H9 (cell line): ENCODE results near the gene CYTIP. TPM values are rescaled to one million over a fixed set of nuclear protein-coding genes. Genes with fewer than 3 reads are reported as not detected.

Experiments used
- DNase-seq: peaks from one replicate; pipeline ENCODE4 v3.0.0-alpha.2; 2017
- H2AFZ ChIP-seq: one replicate; pipeline ENCODE4 v1.6.1; 2013; ENCODE audit warnings: mild to moderate bottlenecking, low read length, control low read depth, moderate library complexity
- H2AK5ac ChIP-seq: 2 replicates; pipeline ENCODE4 v1.6.1; 2013; ENCODE audit warnings: low read length, control low read depth, mixed read lengths; ENCODE audit not compliant: insufficient read length
- H2BK120ac ChIP-seq: one replicate; pipeline ENCODE4 v1.6.1; 2013; ENCODE audit warnings: low read depth, mild to moderate bottlenecking, low read length, control low read depth, inconsistent platforms; ENCODE audit not compliant: poor library complexity, severe bottlenecking
- H2BK12ac ChIP-seq: 2 replicates; pipeline ENCODE4 v1.6.1; 2013; ENCODE audit warnings: low read length, control low read depth, mixed read lengths, low read depth; ENCODE audit not compliant: insufficient read length
- H2BK15ac ChIP-seq: 2 replicates; pipeline ENCODE4 v1.6.1; 2013; ENCODE audit warnings: low read depth, low read length, control low read depth
- H2BK20ac ChIP-seq: one replicate; pipeline ENCODE4 v1.6.1; 2013; ENCODE audit warnings: low read depth, mild to moderate bottlenecking, low read length, control low read depth, inconsistent platforms; ENCODE audit not compliant: poor library complexity, severe bottlenecking
- H2BK5ac ChIP-seq: 2 replicates; pipeline ENCODE4 v1.6.1; 2013; ENCODE audit warnings: low read length, control low read depth, mixed read lengths; ENCODE audit not compliant: insufficient read length
- H3K14ac ChIP-seq: 2 replicates; pipeline ENCODE4 v1.6.1; 2013; ENCODE audit warnings: low read length, control low read depth; ENCODE audit not compliant: insufficient read depth
- H3K18ac ChIP-seq: 2 replicates; pipeline ENCODE4 v1.6.1; 2013; ENCODE audit warnings: low read depth, mild to moderate bottlenecking, mixed read lengths, low read length, control low read depth; ENCODE audit not compliant: insufficient read length
- H3K23ac ChIP-seq: 2 replicates; pipeline ENCODE4 v1.6.1; 2013; ENCODE audit warnings: low read length, control low read depth, mixed read lengths, low read depth; ENCODE audit not compliant: insufficient read length
- H3K23me2 ChIP-seq: 2 replicates; pipeline ENCODE4 v1.6.1; 2013; ENCODE audit warnings: low read depth, mild to moderate bottlenecking, mixed read lengths, low read length, control low read depth; ENCODE audit not compliant: insufficient read length, poor library complexity, severe bottlenecking
- H3K27ac ChIP-seq: 2 replicates; pipeline ENCODE4 v1.5.1; 2013; ENCODE audit warnings: low read length, control low read depth, mixed read lengths, low read depth; ENCODE audit not compliant: insufficient read length
- H3K27me3 ChIP-seq: 2 replicates; pipeline ENCODE4 v1.6.1; 2013; ENCODE audit warnings: low read length, control low read depth, inconsistent platforms; ENCODE audit not compliant: insufficient read depth
- H3K4ac ChIP-seq: 2 replicates; pipeline ENCODE4 v1.6.1; 2013; ENCODE audit warnings: low read depth, mild to moderate bottlenecking, control low read depth, inconsistent platforms, low read length, moderate library complexity
- H3K4me1 ChIP-seq: 2 replicates; pipeline ENCODE4 v1.6.1; 2013; ENCODE audit warnings: low read length, control low read depth, inconsistent platforms; ENCODE audit not compliant: insufficient read depth
- H3K4me2 ChIP-seq: 2 replicates; pipeline ENCODE4 v1.6.1; 2013; ENCODE audit warnings: low read length, control low read depth, mixed read lengths; ENCODE audit not compliant: insufficient read length, insufficient read depth
- H3K56ac ChIP-seq: 2 replicates; pipeline ENCODE4 v1.6.1; 2013; ENCODE audit warnings: low read depth, mild to moderate bottlenecking, mixed read lengths, low read length, control low read depth; ENCODE audit not compliant: insufficient read length
- H3K79me1 ChIP-seq: 2 replicates; pipeline ENCODE4 v1.6.1; 2013; ENCODE audit warnings: low read depth, mild to moderate bottlenecking, moderate library complexity, low read length, control low read depth, inconsistent platforms; ENCODE audit not compliant: insufficient read depth, poor library complexity, severe bottlenecking
- H3K79me2 ChIP-seq: 2 replicates; pipeline ENCODE4 v1.6.1; 2013; ENCODE audit warnings: low read length, control low read depth, inconsistent platforms; ENCODE audit not compliant: insufficient read depth
- H3K9ac ChIP-seq: 2 replicates; pipeline ENCODE4 v1.6.1; 2013; ENCODE audit warnings: low read length, control low read depth, mixed read lengths; ENCODE audit not compliant: insufficient read length; ENCODE audit errors: extremely low read depth
- H3K9me3 ChIP-seq: one replicate; pipeline ENCODE4 v1.6.1; 2013; ENCODE audit warnings: low read depth, low read length, inconsistent platforms; ENCODE audit not compliant: control insufficient read depth
- H3T11ph ChIP-seq: one replicate; pipeline ENCODE4 v1.6.1; 2013; ENCODE audit warnings: mild to moderate bottlenecking, low read length, control low read depth, inconsistent platforms
- H4K20me1 ChIP-seq: one replicate; pipeline ENCODE4 v1.6.1; 2013; ENCODE audit not compliant: control insufficient read depth, insufficient read length, insufficient read depth
- H4K5ac ChIP-seq: 2 replicates; pipeline ENCODE4 v1.6.1; 2013; ENCODE audit warnings: low read depth, mild to moderate bottlenecking, mixed read lengths, low read length, control low read depth; ENCODE audit not compliant: insufficient read length
- H4K8ac ChIP-seq: replicated peaks from 2 replicates; pipeline ENCODE4 v1.6.1; 2013; ENCODE audit warnings: low read length, control low read depth, mixed read lengths, low read depth; ENCODE audit not compliant: insufficient read length
- H4K91ac ChIP-seq: 2 replicates; pipeline ENCODE4 v1.6.1; 2013; ENCODE audit warnings: low read depth, mild to moderate bottlenecking, moderate library complexity, mixed read lengths, low read length, control low read depth; ENCODE audit not compliant: insufficient read length
- H3K27ac Mint-ChIP-seq, 3 experiments: 2 replicates in 2 of 3; 3 replicates in 1 of 3; pipeline ENCODE4 v1.8.0; 2020 to 2021; ENCODE audit warnings: mixed read lengths in 3 of 3, mild to moderate bottlenecking in 1 of 3, moderate library complexity in 1 of 3
- H3K27me3 Mint-ChIP-seq: 2 replicates; pipeline ENCODE4 v1.8.0; 2021; ENCODE audit warnings: low read depth, mild to moderate bottlenecking, moderate library complexity, mixed read lengths
- H3K36me3 Mint-ChIP-seq, 3 experiments: 2 replicates in 2 of 3; 3 replicates in 1 of 3; pipeline ENCODE4 v1.8.0; 2020 to 2021; ENCODE audit warnings: low read depth in 3 of 3, mixed read lengths in 3 of 3; ENCODE audit not compliant: insufficient read depth in 1 of 3
- H3K4me1 Mint-ChIP-seq, 2 experiments: 2 replicates each; pipeline ENCODE4 v1.8.0; 2020; ENCODE audit warnings: mixed read lengths in 2 of 2
- H3K4me3 Mint-ChIP-seq, 2 experiments: 2 replicates in 1 of 2; 3 replicates in 1 of 2; pipeline ENCODE4 v1.8.0; 2020 to 2021; ENCODE audit warnings: mild to moderate bottlenecking in 2 of 2, mixed read lengths in 2 of 2, moderate library complexity in 1 of 2
- H3K9me3 Mint-ChIP-seq, 2 experiments: 2 replicates in 1 of 2; 3 replicates in 1 of 2; pipeline ENCODE4 v1.8.0; 2020; ENCODE audit warnings: mild to moderate bottlenecking in 2 of 2, mixed read lengths in 2 of 2, moderate library complexity in 1 of 2
- WGBS: extraction: QIAGEN DNeasy Blood & Tissue Kit; methylation state at CpG from one replicate; pipeline ENCODE4 v1.1.7; 2013; ENCODE audit warnings: missing lambda C conversion rate, low lambda C conversion rate, mixed read lengths; ENCODE audit not compliant: insufficient read length; ENCODE audit errors: extremely low coverage; 5-methylcytosine and 5-hydroxymethylcytosine counted together
- total RNA-seq: library from RNA; stranded (reverse); gene quantifications from 2 replicates; pipeline ENCODE4 v1.2.1, GENCODE V29; 2021
- TF ChIP-seq, protein P1 (sequence below): fragments of 200-600 bp; sonication (generic); conservative IDR thresholded peaks from 3 replicates; pipeline ENCODE4 v1.8.0; 2021; ENCODE audit warnings: antibody characterized with exemption, mild to moderate bottlenecking

CYTIP gene
- total RNA-seq, 1 experiment from 2014 or later, result 0.28 TPM

DNA sequence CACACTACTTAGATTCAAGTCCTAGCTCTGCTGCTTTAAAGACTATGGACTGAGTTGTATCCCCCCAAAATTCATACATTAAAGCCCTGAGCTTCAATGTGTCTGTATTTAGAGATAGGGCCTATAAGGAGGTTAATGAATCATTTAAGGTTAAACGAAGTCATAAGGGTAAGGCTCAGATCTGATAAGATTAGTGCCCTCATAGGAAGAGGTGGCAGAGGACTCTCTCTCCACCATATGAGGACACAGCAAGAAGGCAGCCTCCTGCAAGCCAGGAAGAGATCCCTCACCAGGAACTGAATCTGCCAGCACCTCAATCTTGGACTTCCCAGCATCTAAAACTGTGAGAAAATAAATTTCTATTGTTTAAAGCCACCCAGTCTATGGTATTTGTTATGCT is 3.1 kb upstream of the CYTIP start:
- Mint-ChIP-seq H3K4me1 (no peaks in the 10 kb centered on the region), H3K27ac (no peak overlapping the region), H3K27me3 (no peaks in the 10 kb centered on the region), H3K36me3 (no peaks in the 10 kb centered on the region), H3K4me3 (no peak overlapping the region), H3K9me3 (no peaks in the 10 kb centered on the region)
- no peak overlapping the region for H3K9ac ChIP-seq
- no peak overlapping the region for H4K5ac ChIP-seq
- no peak overlapping the region for H3K23ac ChIP-seq
- H3K79me2 ChIP-seq, result no peaks in the 10 kb centered on the region
- no peak overlapping the region for H2BK120ac ChIP-seq
- no peak overlapping the region for H2BK15ac ChIP-seq
- no peak overlapping the region for H3K4ac ChIP-seq
- no peak overlapping the region for H3T11ph ChIP-seq
- WGBS, result no CpG with 5 or more reads among the region's 1 CpG
- H2AFZ ChIP-seq, result no peak overlapping the region
- no peak overlapping the region for H3K4me2 ChIP-seq
- no peak overlapping the region for H2BK5ac ChIP-seq
- H3K27me3 ChIP-seq, result no peaks in the 10 kb centered on the region
- no peaks in the 10 kb centered on the region for H3K4me1 ChIP-seq
- no peak overlapping the region for H3K56ac ChIP-seq
- H3K18ac ChIP-seq, result no peak overlapping the region
- H2BK20ac ChIP-seq, result no peak overlapping the region
- H4K91ac ChIP-seq, result no peak overlapping the region
- DNase-seq, result no peak
- no peaks in the 10 kb centered on the region for H3K9me3 ChIP-seq
- H3K23me2 ChIP-seq, result no peaks in the 10 kb centered on the region
- no peak overlapping the region for H2AK5ac ChIP-seq
- no peaks in the 10 kb centered on the region for H3K79me1 ChIP-seq
- H3K27ac ChIP-seq, result no peak overlapping the region
- TF ChIP-seq, protein P1, sequence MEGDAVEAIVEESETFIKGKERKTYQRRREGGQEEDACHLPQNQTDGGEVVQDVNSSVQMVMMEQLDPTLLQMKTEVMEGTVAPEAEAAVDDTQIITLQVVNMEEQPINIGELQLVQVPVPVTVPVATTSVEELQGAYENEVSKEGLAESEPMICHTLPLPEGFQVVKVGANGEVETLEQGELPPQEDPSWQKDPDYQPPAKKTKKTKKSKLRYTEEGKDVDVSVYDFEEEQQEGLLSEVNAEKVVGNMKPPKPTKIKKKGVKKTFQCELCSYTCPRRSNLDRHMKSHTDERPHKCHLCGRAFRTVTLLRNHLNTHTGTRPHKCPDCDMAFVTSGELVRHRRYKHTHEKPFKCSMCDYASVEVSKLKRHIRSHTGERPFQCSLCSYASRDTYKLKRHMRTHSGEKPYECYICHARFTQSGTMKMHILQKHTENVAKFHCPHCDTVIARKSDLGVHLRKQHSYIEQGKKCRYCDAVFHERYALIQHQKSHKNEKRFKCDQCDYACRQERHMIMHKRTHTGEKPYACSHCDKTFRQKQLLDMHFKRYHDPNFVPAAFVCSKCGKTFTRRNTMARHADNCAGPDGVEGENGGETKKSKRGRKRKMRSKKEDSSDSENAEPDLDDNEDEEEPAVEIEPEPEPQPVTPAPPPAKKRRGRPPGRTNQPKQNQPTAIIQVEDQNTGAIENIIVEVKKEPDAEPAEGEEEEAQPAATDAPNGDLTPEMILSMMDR, result no peak
- no peak overlapping the region for H4K8ac ChIP-seq
- H2BK12ac ChIP-seq, result no peak overlapping the region
- no peaks in the 10 kb centered on the region for H4K20me1 ChIP-seq
- H3K14ac ChIP-seq, result no peak overlapping the region
